SK-N-MC (cell line): ENCODE results near the gene SIGLEC15.

ENCODE experiments used
- EZH2 ChIP-seq: fragments of 200-600 bp; sonication (generic); IDR thresholded peaks from one replicate; pipeline ENCODE4 v1.6.1; 2017; ENCODE audit warnings: antibody characterized with exemption
- FOXP2 ChIP-seq: optimal IDR thresholded peaks from 2 replicates; pipeline ENCODE3; 2011; ENCODE audit warnings: mild to moderate bottlenecking, moderate library complexity; ENCODE audit not compliant: insufficient read depth; ENCODE audit errors: extremely low read length, control extremely low read depth
- POLR2AphosphoS5 ChIP-seq: IDR thresholded peaks from 2 replicates; pipeline ENCODE4 v1.6.1; 2012; ENCODE audit warnings: mild to moderate bottlenecking, low read depth, low read length, borderline replicate concordance

- no peak for TF ChIP-seq POLR2AphosphoS5
- TF ChIP-seq EZH2: no peak
- no peak for TF ChIP-seq FOXP2
Observed at GRCh38 chr18:45801416-45802004, 24.0 kb upstream of the SIGLEC15 start.
